Measurements from ENCODE around the gene C1orf52.
A peak's percentile ranks its signal among the peaks of the same experiment; 100 is the strongest.

C1orf52 gene

GRCh38 chr1:85229574-85230097, 29.8 kb downstream of the C1orf52 start:
- no peak for TF ChIP-seq EZH2 (IDR thresholded peaks at IDR 0.05)
- no peak for DNase-seq (ENCODE audit: low read depth, low spot score)
- H3K9ac ChIP-seq (ENCODE audit: insufficient read length): no peak overlapping the region

GRCh38 chr1:85228972-85229371, 30.5 kb downstream of the C1orf52 start:
- no peak for DNase-seq (ENCODE audit: low read depth, low spot score)
- Histone ChIP-seq H3K9ac (ENCODE audit: insufficient read length) (no peak overlapping the region), H3K9me3 (ENCODE audit: low read depth, low read length) (no peaks in the 10 kb centered on the region), H3K27ac (no peak overlapping the region), H3K4me3 (no peak overlapping the region), H3K36me3 (ENCODE audit: insufficient read depth, low read length) (no peaks in the 10 kb centered on the region)
- TF ChIP-seq EZH2 (IDR thresholded peaks at IDR 0.05) (no peak), FOXP2 (optimal IDR thresholded peaks at IDR 0.05; ENCODE audit: control extremely low read depth, extremely low read length, insufficient read depth) (no peak), POLR2AphosphoS5 (IDR thresholded peaks at IDR 0.05; ENCODE audit: borderline replicate concordance, low read depth, low read length) (no peak)

More at GRCh38 chr1:85229574-85230097, 29.8 kb downstream of the C1orf52 start:
- Histone ChIP-seq H3K36me3 (ENCODE audit: insufficient read depth, low read length) (no peaks in the 10 kb centered on the region), H3K9me3 (ENCODE audit: low read depth, low read length) (no peaks in the 10 kb centered on the region), H3K4me3 (no peak overlapping the region), H3K27ac (no peak overlapping the region)

DNA sequence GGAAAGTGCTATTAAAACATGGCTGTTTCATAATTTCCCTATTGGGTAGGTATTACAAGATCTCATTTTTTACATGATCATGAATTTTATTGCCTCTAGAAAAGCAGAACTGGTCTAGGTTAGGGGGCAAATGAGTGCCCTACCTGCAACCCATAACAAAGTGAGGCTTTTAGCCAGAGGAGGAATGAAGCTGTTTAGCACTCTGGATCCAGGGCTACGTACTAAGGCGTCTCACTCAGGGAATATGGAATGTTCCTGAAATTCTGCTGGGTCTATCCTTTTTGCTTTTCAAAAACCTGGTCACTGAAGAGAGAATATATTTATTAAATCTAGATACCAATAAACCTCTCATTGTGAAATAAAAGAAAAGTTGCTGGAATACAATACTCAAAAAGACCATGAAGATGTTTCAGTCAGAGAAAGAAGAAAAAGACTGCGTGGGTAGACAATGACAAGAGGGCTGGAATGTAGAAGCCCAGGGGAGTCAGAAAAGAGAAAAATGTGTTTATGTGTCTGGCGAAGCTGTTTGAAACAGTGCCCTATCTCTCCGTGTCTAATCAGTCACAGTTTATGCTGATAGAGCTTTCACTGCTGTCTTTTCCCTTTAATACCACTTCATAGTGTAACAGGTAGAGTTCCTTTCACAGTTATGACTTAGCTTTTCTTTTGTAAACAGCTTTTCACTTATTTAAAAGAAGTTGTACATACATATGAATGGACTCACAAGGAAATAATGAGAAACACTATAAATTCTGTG, 33.7 kb downstream of the C1orf52 start:
- TF ChIP-seq POLR2AphosphoS5 (IDR thresholded peaks at IDR 0.05; ENCODE audit: borderline replicate concordance, low read depth, low read length) (no peak), FOXP2 (optimal IDR thresholded peaks at IDR 0.05; ENCODE audit: control extremely low read depth, extremely low read length, insufficient read depth) (peak; percentile 22)
- Histone ChIP-seq H3K4me3 (peak overlapping the region; percentile 56), H3K9ac (ENCODE audit: insufficient read length) (peak overlapping the region; percentile 46), H3K9me3 (ENCODE audit: low read depth, low read length) (no peaks in the 10 kb centered on the region), H3K27ac (peak overlapping the region; percentile 51; the same call in 1 of the 2 replicates), H3K36me3 (ENCODE audit: insufficient read depth, low read length) (no peaks in the 10 kb centered on the region)
- DNase-seq (ENCODE audit: low read depth, low spot score): no peak

- no peaks in the 10 kb centered on the region for H3K9me3 ChIP-seq (ENCODE audit: low read depth, low read length)
- no peak overlapping the region for H3K9ac ChIP-seq (ENCODE audit: insufficient read length)
- peak overlapping the region; percentile 51; the same call in 1 of the 2 replicates for H3K27ac ChIP-seq
- DNase-seq (ENCODE audit: low read depth, low spot score): no peak
- H3K36me3 ChIP-seq (ENCODE audit: insufficient read depth, low read length): no peaks in the 10 kb centered on the region
- peak overlapping the region; percentile 56 for H3K4me3 ChIP-seq
- no peak for TF ChIP-seq POLR2AphosphoS5 (IDR thresholded peaks at IDR 0.05; ENCODE audit: borderline replicate concordance, low read depth, low read length)
- no peak for TF ChIP-seq EZH2 (IDR thresholded peaks at IDR 0.05)
- no peak for TF ChIP-seq FOXP2 (optimal IDR thresholded peaks at IDR 0.05; ENCODE audit: control extremely low read depth, extremely low read length, insufficient read depth)
Observed at GRCh38 chr1:85224734-85225623, 34.5 kb downstream of the C1orf52 start.

GRCh38 chr1:85224295-85224694, 35.2 kb downstream of the C1orf52 start:
- H3K9ac ChIP-seq (ENCODE audit: insufficient read length): no peak overlapping the region
- H3K36me3 ChIP-seq (ENCODE audit: insufficient read depth, low read length): no peaks in the 10 kb centered on the region
- no peaks in the 10 kb centered on the region for H3K9me3 ChIP-seq (ENCODE audit: low read depth, low read length)
- no peak overlapping the region for H3K4me3 ChIP-seq
- TF ChIP-seq EZH2 (IDR thresholded peaks at IDR 0.05): no peak
- TF ChIP-seq FOXP2 (optimal IDR thresholded peaks at IDR 0.05; ENCODE audit: control extremely low read depth, extremely low read length, insufficient read depth): no peak
- TF ChIP-seq POLR2AphosphoS5 (IDR thresholded peaks at IDR 0.05; ENCODE audit: borderline replicate concordance, low read depth, low read length): no peak
- H3K27ac ChIP-seq: no peak overlapping the region
- DNase-seq (ENCODE audit: low read depth, low spot score): no peak

- H3K27ac ChIP-seq: no peak overlapping the region
- no peaks in the 10 kb centered on the region for H3K9me3 ChIP-seq (ENCODE audit: low read depth, low read length)
- TF ChIP-seq FOXP2 (optimal IDR thresholded peaks at IDR 0.05; ENCODE audit: control extremely low read depth, extremely low read length, insufficient read depth) (no peak), POLR2AphosphoS5 (IDR thresholded peaks at IDR 0.05; ENCODE audit: borderline replicate concordance, low read depth, low read length) (no peak), EZH2 (IDR thresholded peaks at IDR 0.05) (no peak)
- no peak overlapping the region for H3K4me3 ChIP-seq
- H3K36me3 ChIP-seq (ENCODE audit: insufficient read depth, low read length): no peaks in the 10 kb centered on the region
- H3K9ac ChIP-seq (ENCODE audit: insufficient read length): no peak overlapping the region
- DNase-seq (ENCODE audit: low read depth, low spot score): no peak
Observed at GRCh38 chr1:85223334-85223733, 36.1 kb downstream of the C1orf52 start.

DNA sequence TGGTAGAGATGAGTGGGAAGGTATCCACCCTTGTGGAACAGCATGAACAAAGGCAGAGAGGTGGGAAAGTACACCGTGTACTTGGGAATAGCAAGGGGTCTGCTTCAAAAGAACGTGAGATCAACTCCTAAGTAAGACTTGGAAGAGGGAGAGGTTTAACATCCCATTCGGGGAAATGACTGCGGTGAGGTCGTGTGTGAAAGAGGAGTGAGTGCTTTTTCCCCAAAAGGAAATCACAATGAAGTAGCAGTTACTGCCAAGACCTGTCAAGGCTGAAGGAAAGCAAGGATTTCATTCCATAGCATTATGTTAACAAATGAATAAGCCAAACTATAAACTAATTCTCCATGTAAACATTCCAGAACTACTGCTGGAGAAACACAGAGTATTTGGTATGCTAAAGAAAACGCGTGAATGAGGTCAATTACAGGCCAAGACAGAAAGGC, 38.7 kb downstream of the C1orf52 start:
- no peak overlapping the region for H3K9ac ChIP-seq (ENCODE audit: insufficient read length)

More for the DNA sequence above, 38.7 kb downstream of the C1orf52 start:
- Histone ChIP-seq H3K4me3 (no peak overlapping the region), H3K27ac (no peak overlapping the region), H3K36me3 (ENCODE audit: insufficient read depth, low read length) (no peaks in the 10 kb centered on the region), H3K9me3 (ENCODE audit: low read depth, low read length) (no peaks in the 10 kb centered on the region)
- TF ChIP-seq EZH2 (IDR thresholded peaks at IDR 0.05) (no peak), POLR2AphosphoS5 (IDR thresholded peaks at IDR 0.05; ENCODE audit: borderline replicate concordance, low read depth, low read length) (no peak), FOXP2 (optimal IDR thresholded peaks at IDR 0.05; ENCODE audit: control extremely low read depth, extremely low read length, insufficient read depth) (no peak)
- no peak for DNase-seq (ENCODE audit: low read depth, low spot score)
